Liver (tissue), 9 donors: ENCODE data around the gene PITPNM3. TPM values are rescaled to one million over a fixed set of nuclear protein-coding genes. Genes with fewer than 3 reads are reported as not detected.

Experiments
- DNase-seq: peaks from one replicate; pipeline ENCODE4 v3.0.0-alpha.2; 2017; ENCODE audit warnings: low spot score
- H3K27ac ChIP-seq, 2 donors: one replicate each; pipeline ENCODE4 v1.7.0; 2013; ENCODE audit warnings: inconsistent platforms in 2 of 2, low read length in 2 of 2, control low read depth in 1 of 2, low read depth in 1 of 2, mild to moderate bottlenecking in 1 of 2
- H3K27me3 ChIP-seq, 4 donors: one replicate each; pipeline versions ENCODE4 v1.6.1 to v1.7.0; 2013; ENCODE audit warnings: low read length in 3 of 4, inconsistent platforms in 1 of 4, mild to moderate bottlenecking in 1 of 4, moderate library complexity in 1 of 4; ENCODE audit not compliant: control insufficient read depth in 4 of 4, insufficient read depth in 4 of 4
- H3K36me3 ChIP-seq, 4 donors: one replicate each; pipeline versions ENCODE4 v1.6.1 to v1.7.0; 2013; ENCODE audit warnings: low read length in 3 of 4, mild to moderate bottlenecking in 3 of 4, low read depth in 1 of 4, moderate library complexity in 1 of 4; ENCODE audit not compliant: control insufficient read depth in 4 of 4, insufficient read depth in 3 of 4
- H3K4me1 ChIP-seq, 4 donors: one replicate each; pipeline versions ENCODE4 v1.6.1 to v1.7.0; 2013; ENCODE audit warnings: low read length in 3 of 4, mild to moderate bottlenecking in 3 of 4, moderate library complexity in 1 of 4; ENCODE audit not compliant: control insufficient read depth in 4 of 4, insufficient read depth in 4 of 4
- H3K4me3 ChIP-seq, 3 donors: one replicate each; pipeline versions ENCODE4 v1.6.1 to v1.7.0; 2013; ENCODE audit warnings: low read length in 3 of 3, control low read depth in 1 of 3, low read depth in 1 of 3, mild to moderate bottlenecking in 1 of 3
- H3K9ac ChIP-seq, 2 donors: one replicate each; pipeline ENCODE4 v1.7.0; 2013; ENCODE audit warnings: low read length in 2 of 2, mild to moderate bottlenecking in 2 of 2, moderate library complexity in 2 of 2, control low read depth in 1 of 2, low read depth in 1 of 2
- H3K9me3 ChIP-seq, 4 donors: one replicate each; pipeline versions ENCODE4 v1.6.1 to v1.7.0; 2013; ENCODE audit warnings: low read length in 3 of 4; ENCODE audit not compliant: control insufficient read depth in 4 of 4
- ATF3 ChIP-seq: IDR thresholded peaks from 2 replicates; pipeline ENCODE4 v1.6.1; 2016; ENCODE audit warnings: antibody characterized with exemption
- CTCF ChIP-seq: fragments of 150-350 bp; IDR thresholded peaks from 2 replicates; pipeline ENCODE4 v1.5.1; 2017; ENCODE audit warnings: improper control_type of control experiment, low read depth, low read length; ENCODE audit not compliant: missing input control
- EGR1 ChIP-seq, 2 donors: IDR thresholded peaks; 2 replicates each; pipeline ENCODE4 v1.6.1; 2016 to 2018; ENCODE audit warnings: antibody characterized with exemption in 2 of 2, low read depth in 2 of 2
- FOXA1 ChIP-seq: IDR thresholded peaks from 2 replicates; pipeline ENCODE4 v1.6.1; 2016; ENCODE audit warnings: antibody characterized with exemption
- FOXA2 ChIP-seq: IDR thresholded peaks from 2 replicates; pipeline ENCODE4 v1.6.1; 2016; ENCODE audit warnings: antibody characterized with exemption
- GABPA ChIP-seq, 2 donors: IDR thresholded peaks in 1 of 2; conservative IDR thresholded peaks in 1 of 2; 2 replicates each; pipeline ENCODE4 v1.6.1; 2016; ENCODE audit warnings: antibody characterized with exemption in 2 of 2, mild to moderate bottlenecking in 1 of 2, moderate library complexity in 1 of 2
- HNF4A ChIP-seq, 2 donors: conservative IDR thresholded peaks; 2 replicates each; pipeline ENCODE4 v1.6.1; 2016; ENCODE audit warnings: antibody characterized with exemption in 2 of 2, mild to moderate bottlenecking in 2 of 2
- HNF4G ChIP-seq: IDR thresholded peaks from 2 replicates; pipeline ENCODE4 v1.6.1; 2016; ENCODE audit warnings: antibody characterized with exemption
- JUND ChIP-seq, 2 donors: IDR thresholded peaks; 2 replicates each; pipeline ENCODE4 v1.6.1; 2016; ENCODE audit warnings: antibody characterized with exemption in 2 of 2
- MAX ChIP-seq: IDR thresholded peaks from 2 replicates; pipeline ENCODE4 v1.6.1; 2016; ENCODE audit warnings: antibody characterized with exemption
- NR2F2 ChIP-seq: IDR thresholded peaks from 2 replicates; pipeline ENCODE4 v1.6.1; 2016; ENCODE audit warnings: antibody characterized with exemption
- RAD21 ChIP-seq, 2 donors: IDR thresholded peaks; 2 replicates each; pipeline ENCODE4 v1.6.1; 2016; ENCODE audit warnings: antibody characterized with exemption in 2 of 2, mild to moderate bottlenecking in 2 of 2
- REST ChIP-seq: IDR thresholded peaks from 2 replicates; pipeline ENCODE4 v1.6.1; 2016; ENCODE audit warnings: antibody characterized with exemption, mild to moderate bottlenecking
- RXRA ChIP-seq, 2 donors: IDR thresholded peaks; 2 replicates each; pipeline ENCODE4 v1.6.1; 2017 to 2018; ENCODE audit warnings: antibody characterized with exemption in 2 of 2, mild to moderate bottlenecking in 1 of 2
- SP1 ChIP-seq: IDR thresholded peaks from 2 replicates; pipeline ENCODE4 v1.6.1; 2018; ENCODE audit warnings: antibody characterized with exemption, mild to moderate bottlenecking
- TAF1 ChIP-seq: conservative IDR thresholded peaks from 2 replicates; pipeline ENCODE4 v1.6.1; 2016; ENCODE audit warnings: antibody characterized with exemption, mild to moderate bottlenecking
- YY1 ChIP-seq: IDR thresholded peaks from 2 replicates; pipeline ENCODE4 v1.6.1; 2016; ENCODE audit warnings: antibody characterized with exemption, mild to moderate bottlenecking
- ZBTB33 ChIP-seq: IDR thresholded peaks from 2 replicates; pipeline ENCODE4 v1.6.1; 2016; ENCODE audit warnings: antibody characterized with exemption
- WGBS: extraction: QIAGEN DNeasy Blood & Tissue Kit; methylation state at CpG from one replicate; pipeline ENCODE4 v1.1.7; 2013; 5-methylcytosine and 5-hydroxymethylcytosine counted together
- polyA plus RNA-seq, 2 donors: library from polyadenylated mRNA; stranded (reverse) in 1 of 2; unstranded in 1 of 2; fragments of 200-250 nt in 1 of 2; fragments of >200 nt in 1 of 2; fragmentation: Nextera tagmentation in 1 of 2; extraction: Ambion mirVana in 1 of 2; gene quantifications; one replicate each; pipeline versions ENCODE4 v1.2.1 to v1.2.3, GENCODE V29; 2013 to 2015
- total RNA-seq, 2 donors: library from RNA; depleted of rRNA; stranded (reverse); fragments of >200 nt; gene quantifications; one replicate each; pipeline ENCODE4 v1.2.3, GENCODE V29; 2014
- donor health status: healthy.
- donor health status: healthy.
- donor health status: healthy.
- donor health status: healthy.
- donor health status: healthy.

The PITPNM3 gene
- total and polyA plus RNA-seq, 4 donors = 1.5 to 5.0 (median 1.8) TPM

GRCh38 chr17:6452471-6453266 lies 103.7 kb downstream of the PITPNM3 start:
- Histone ChIP-seq H3K4me3 (no peak overlapping the region), H3K9me3 (no peaks in the 10 kb centered on the region), H3K27ac (no peak overlapping the region), H3K4me1 (peaks cover 0 to 5% (median 1%) of the 10 kb centered on the region in 4 donors), H3K27me3 (peaks cover 0 to 2% (median 0%) of the 10 kb centered on the region in 4 donors), H3K9ac (no peak overlapping the region), H3K36me3 (no peaks in the 10 kb centered on the region)
- no peak for TF ChIP-seq RXRA (IDR thresholded peaks at IDR 0.05)
- TF ChIP-seq GABPA (IDR thresholded peaks at IDR 0.05 in 1 of 2, conservative IDR thresholded peaks at IDR 0.05 in 1 of 2) = no peak
- TF ChIP-seq YY1 = no peak
- no peak for TF ChIP-seq NR2F2
- TF ChIP-seq TAF1 = no peak
- TF ChIP-seq EGR1 (IDR thresholded peaks at IDR 0.05; ENCODE audit: low read depth in 2 of 2) = no peak
- TF ChIP-seq REST = no peak
- TF ChIP-seq CTCF = no peak
- TF ChIP-seq HNF4A (conservative IDR thresholded peaks at IDR 0.05) = no peak
- no peak for TF ChIP-seq FOXA2
- TF ChIP-seq ATF3 = no peak
- no peak for TF ChIP-seq RAD21 (IDR thresholded peaks at IDR 0.05)
- no peak for TF ChIP-seq ZBTB33
- TF ChIP-seq HNF4G = no peak
- no peak for TF ChIP-seq JUND (IDR thresholded peaks at IDR 0.05)
- no peak for TF ChIP-seq FOXA1
- TF ChIP-seq MAX = no peak
- TF ChIP-seq SP1 = no peak
- no peak for DNase-seq
- 92% methylated on average over 10 of the region's 10 CpGs for WGBS
